ENCODE measurements around the gene PADI2. TPM values are rescaled to one million over a fixed set of nuclear protein-coding genes. Genes with fewer than 3 reads are reported as not detected.
A peak's percentile ranks its signal among the peaks of the same experiment; 100 is the strongest.

PADI2 gene
- total RNA-seq, 2 experiments from 2014 or later = 0.25 to 0.30 TPM

GRCh38 chr1:17053685-17054410 is 65.4 kb downstream of the PADI2 start, which contains the start of gene SDHB:
Gene SDHB (minus strand): TSS chr1:17054032. CDS start chr1:17054019, 13 bp downstream.
- intact Hi-C loops (cut with DNase I, micrococcal nuclease) = loop anchor here (1.0 to 10.0 kb wide), 7 partner anchors 42 to 1639 kb away; partner anchors contain the start of genes RCC2 (in 2 of the 2), ATP13A2 (in 1 of the 2) and ZBTB17 (in 1 of the 2)
- TF ChIP-seq, protein P1, sequence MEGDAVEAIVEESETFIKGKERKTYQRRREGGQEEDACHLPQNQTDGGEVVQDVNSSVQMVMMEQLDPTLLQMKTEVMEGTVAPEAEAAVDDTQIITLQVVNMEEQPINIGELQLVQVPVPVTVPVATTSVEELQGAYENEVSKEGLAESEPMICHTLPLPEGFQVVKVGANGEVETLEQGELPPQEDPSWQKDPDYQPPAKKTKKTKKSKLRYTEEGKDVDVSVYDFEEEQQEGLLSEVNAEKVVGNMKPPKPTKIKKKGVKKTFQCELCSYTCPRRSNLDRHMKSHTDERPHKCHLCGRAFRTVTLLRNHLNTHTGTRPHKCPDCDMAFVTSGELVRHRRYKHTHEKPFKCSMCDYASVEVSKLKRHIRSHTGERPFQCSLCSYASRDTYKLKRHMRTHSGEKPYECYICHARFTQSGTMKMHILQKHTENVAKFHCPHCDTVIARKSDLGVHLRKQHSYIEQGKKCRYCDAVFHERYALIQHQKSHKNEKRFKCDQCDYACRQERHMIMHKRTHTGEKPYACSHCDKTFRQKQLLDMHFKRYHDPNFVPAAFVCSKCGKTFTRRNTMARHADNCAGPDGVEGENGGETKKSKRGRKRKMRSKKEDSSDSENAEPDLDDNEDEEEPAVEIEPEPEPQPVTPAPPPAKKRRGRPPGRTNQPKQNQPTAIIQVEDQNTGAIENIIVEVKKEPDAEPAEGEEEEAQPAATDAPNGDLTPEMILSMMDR (IDR thresholded peaks at IDR 0.05) = no peak
- POLR2A ChIA-PET = no interaction called here
- ATAC-seq (ENCODE audit: poor library complexity) (peak; percentile 98), DNase-seq (peak; percentile 97 to 100 (median 99))
- H3K4me3 ChIP-seq (ENCODE audit: low read length) = peak within 1 kb of the TSS; percentile 93
- peak within 1 kb of the TSS; percentile 66 to 85 for H3K27ac ChIP-seq (ENCODE audit: low read depth in 1 of 2, low read length in 2 of 2)
- CTCF ChIA-PET = no interaction called here
- Mint-ChIP-seq H3K9me3 (no peaks in the 10 kb centered on the region), H3K27me3 (no peaks in the 10 kb centered on the region), H3K4me3 (peak within 1 kb of the TSS; percentile 100), H3K4me1 (ENCODE audit: low read depth) (peaks cover 36% of the 10 kb centered on the region), H3K27ac (peak within 1 kb of the TSS; percentile 97), H3K36me3 (ENCODE audit: low read depth) (peaks cover 23% of the 10 kb centered on the region)
- no peaks in the 10 kb centered on the region for H3K27me3 ChIP-seq (ENCODE audit: control insufficient read depth in 1 of 2, insufficient read depth in 2 of 2, low read length in 2 of 2)
- H3K36me3 ChIP-seq (ENCODE audit: insufficient read depth, low read length) = peaks cover 13% of the 10 kb centered on the region
- H3K9me3 ChIP-seq (ENCODE audit: control insufficient read depth in 1 of 2, insufficient read depth in 1 of 2, low read length in 2 of 2) = no peaks in the 10 kb centered on the region
- H3K4me1 ChIP-seq (ENCODE audit: insufficient read depth, low read length) = peaks cover 19% of the 10 kb centered on the region

DNA sequence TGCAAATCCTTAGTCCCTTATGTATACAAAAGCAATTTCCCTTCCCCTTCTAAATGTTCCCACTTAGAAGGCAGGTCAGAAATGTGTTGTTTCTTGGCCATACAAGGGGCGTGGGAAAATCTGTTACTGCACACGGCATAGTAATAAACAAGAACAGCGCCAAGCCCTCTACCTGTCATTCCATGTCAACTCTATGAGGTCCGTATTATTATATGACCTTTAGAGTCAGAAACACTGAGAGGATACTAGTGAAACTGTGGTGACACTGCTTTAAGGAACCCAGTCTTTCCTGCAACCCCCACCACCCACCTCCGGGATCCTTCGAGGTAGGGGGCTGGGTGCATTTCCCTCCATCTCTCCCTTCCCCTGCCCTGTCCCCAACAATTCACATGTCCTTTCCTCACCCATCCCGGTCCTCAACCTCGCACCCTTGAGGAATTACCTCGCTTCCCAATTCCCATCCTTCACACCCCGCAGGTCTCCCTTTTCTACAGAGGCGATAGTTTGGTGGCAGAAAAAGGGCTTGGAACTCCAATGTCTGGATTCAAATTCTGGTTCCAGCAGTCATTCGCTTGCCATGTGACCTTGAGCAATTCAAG is 66.1 kb downstream of the PADI2 start:
- peak overlapping the region; percentile 66 to 85 for H3K27ac ChIP-seq (ENCODE audit: low read depth in 1 of 2, low read length in 2 of 2)
- intact Hi-C loops (cut with DNase I, micrococcal nuclease) = loop anchor here (1.0 to 10.0 kb wide), 7 partner anchors 41 to 1638 kb away; partner anchors contain the start of genes RCC2 (in 2 of the 2), ATP13A2 (in 1 of the 2) and ZBTB17 (in 1 of the 2)
- no peaks in the 10 kb centered on the region for H3K27me3 Mint-ChIP-seq

GRCh38 chr1:17052641-17053040 is 66.6 kb downstream of the PADI2 start:
- H3K27ac ChIP-seq (ENCODE audit: low read depth in 1 of 2, low read length in 2 of 2) = peak overlapping the region in 1 of 2 donors; percentile 85
- intact Hi-C loops (cut with DNase I, micrococcal nuclease) = loop anchor here (1.0 to 10.0 kb wide), 7 partner anchors 40 to 1638 kb away; partner anchors contain the start of genes RCC2 (in 2 of the 2), ATP13A2 (in 1 of the 2) and ZBTB17 (in 1 of the 2)
- no peaks in the 10 kb centered on the region for H3K27me3 ChIP-seq (ENCODE audit: control insufficient read depth in 1 of 2, insufficient read depth in 2 of 2, low read length in 2 of 2)
- Mint-ChIP-seq H3K4me3 (peak overlapping the region; percentile 76), H3K9me3 (no peaks in the 10 kb centered on the region), H3K27ac (peak overlapping the region; percentile 97), H3K27me3 (no peaks in the 10 kb centered on the region), H3K36me3 (ENCODE audit: low read depth) (peaks cover 31% of the 10 kb centered on the region), H3K4me1 (ENCODE audit: low read depth) (peaks cover 42% of the 10 kb centered on the region)
- CTCF ChIA-PET = no interaction called here
- DNase-seq = no peak
- H3K36me3 ChIP-seq (ENCODE audit: insufficient read depth, low read length) = peaks cover 17% of the 10 kb centered on the region
- no peak for ATAC-seq (ENCODE audit: poor library complexity)
- peak overlapping the region; percentile 93 for H3K4me3 ChIP-seq (ENCODE audit: low read length)
- TF ChIP-seq, protein P1 (IDR thresholded peaks at IDR 0.05) = no peak
- POLR2A ChIA-PET = interaction anchor here (1.0 kb wide), 1 partner anchor 27 kb away, joined by 3 read pairs; no protein-coding TSS in a partner anchor
- H3K4me1 ChIP-seq (ENCODE audit: insufficient read depth, low read length) = peaks cover 19% of the 10 kb centered on the region
- H3K9me3 ChIP-seq (ENCODE audit: control insufficient read depth in 1 of 2, insufficient read depth in 1 of 2, low read length in 2 of 2) = no peaks in the 10 kb centered on the region

More for the DNA sequence above, 66.1 kb downstream of the PADI2 start:
- CTCF ChIA-PET = no interaction called here
- peaks cover 26% of the 10 kb centered on the region for H3K36me3 Mint-ChIP-seq (ENCODE audit: low read depth)
- H3K9me3 ChIP-seq (ENCODE audit: control insufficient read depth in 1 of 2, insufficient read depth in 1 of 2, low read length in 2 of 2) = no peaks in the 10 kb centered on the region
- peaks cover 19% of the 10 kb centered on the region for H3K4me1 ChIP-seq (ENCODE audit: insufficient read depth, low read length)
- POLR2A ChIA-PET = no interaction called here
- no peaks in the 10 kb centered on the region for H3K27me3 ChIP-seq (ENCODE audit: control insufficient read depth in 1 of 2, insufficient read depth in 2 of 2, low read length in 2 of 2)
- no peaks in the 10 kb centered on the region for H3K9me3 Mint-ChIP-seq
- no peak for DNase-seq
- H3K4me3 Mint-ChIP-seq = peak overlapping the region; percentile 100
- TF ChIP-seq, protein P1 (IDR thresholded peaks at IDR 0.05) = no peak
- peaks cover 13% of the 10 kb centered on the region for H3K36me3 ChIP-seq (ENCODE audit: insufficient read depth, low read length)
- H3K4me3 ChIP-seq (ENCODE audit: low read length) = peak overlapping the region; percentile 93
- H3K4me1 Mint-ChIP-seq (ENCODE audit: low read depth) = peaks cover 37% of the 10 kb centered on the region
- ATAC-seq (ENCODE audit: poor library complexity) = no peak
- peak overlapping the region; percentile 97 for H3K27ac Mint-ChIP-seq
